ENCODE data around the gene OGFR. TPM values are rescaled to one million over a fixed set of nuclear protein-coding genes. Genes with fewer than 3 reads are reported as not detected.
A peak's percentile ranks its signal among the peaks of the same experiment; 100 is the strongest.

The OGFR gene
- total RNA-seq, 1 donor from 2014 or later, result 7.0 TPM

DNA sequence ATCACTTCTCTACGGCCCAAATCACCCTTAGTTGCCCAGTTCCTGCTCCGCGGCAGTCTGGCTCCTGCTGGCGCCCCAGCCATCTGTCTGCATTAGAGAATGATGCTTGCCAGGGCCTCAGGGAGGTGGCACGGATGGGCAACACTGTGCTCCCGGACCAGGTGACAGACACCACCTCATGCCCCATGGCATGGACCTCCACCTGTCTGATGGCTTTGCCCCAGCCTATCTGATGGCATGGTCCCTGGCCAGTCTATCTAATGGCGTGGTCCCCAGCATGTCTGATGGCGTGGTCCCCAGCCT, 27.2 kb upstream of the OGFR start:
- TF ChIP-seq, protein P1, sequence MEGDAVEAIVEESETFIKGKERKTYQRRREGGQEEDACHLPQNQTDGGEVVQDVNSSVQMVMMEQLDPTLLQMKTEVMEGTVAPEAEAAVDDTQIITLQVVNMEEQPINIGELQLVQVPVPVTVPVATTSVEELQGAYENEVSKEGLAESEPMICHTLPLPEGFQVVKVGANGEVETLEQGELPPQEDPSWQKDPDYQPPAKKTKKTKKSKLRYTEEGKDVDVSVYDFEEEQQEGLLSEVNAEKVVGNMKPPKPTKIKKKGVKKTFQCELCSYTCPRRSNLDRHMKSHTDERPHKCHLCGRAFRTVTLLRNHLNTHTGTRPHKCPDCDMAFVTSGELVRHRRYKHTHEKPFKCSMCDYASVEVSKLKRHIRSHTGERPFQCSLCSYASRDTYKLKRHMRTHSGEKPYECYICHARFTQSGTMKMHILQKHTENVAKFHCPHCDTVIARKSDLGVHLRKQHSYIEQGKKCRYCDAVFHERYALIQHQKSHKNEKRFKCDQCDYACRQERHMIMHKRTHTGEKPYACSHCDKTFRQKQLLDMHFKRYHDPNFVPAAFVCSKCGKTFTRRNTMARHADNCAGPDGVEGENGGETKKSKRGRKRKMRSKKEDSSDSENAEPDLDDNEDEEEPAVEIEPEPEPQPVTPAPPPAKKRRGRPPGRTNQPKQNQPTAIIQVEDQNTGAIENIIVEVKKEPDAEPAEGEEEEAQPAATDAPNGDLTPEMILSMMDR (IDR thresholded peaks at IDR 0.05), result no peak
- TF ChIP-seq EZH2phosphoT487 (IDR thresholded peaks at IDR 0.05) (no peak), EZH2 (IDR thresholded peaks at IDR 0.05) (no peak)
- peaks cover 41% of the 10 kb centered on the region for H3K4me1 Mint-ChIP-seq
- no peaks in the 10 kb centered on the region for H3F3A ChIP-seq (ENCODE audit: low read depth)

DNA sequence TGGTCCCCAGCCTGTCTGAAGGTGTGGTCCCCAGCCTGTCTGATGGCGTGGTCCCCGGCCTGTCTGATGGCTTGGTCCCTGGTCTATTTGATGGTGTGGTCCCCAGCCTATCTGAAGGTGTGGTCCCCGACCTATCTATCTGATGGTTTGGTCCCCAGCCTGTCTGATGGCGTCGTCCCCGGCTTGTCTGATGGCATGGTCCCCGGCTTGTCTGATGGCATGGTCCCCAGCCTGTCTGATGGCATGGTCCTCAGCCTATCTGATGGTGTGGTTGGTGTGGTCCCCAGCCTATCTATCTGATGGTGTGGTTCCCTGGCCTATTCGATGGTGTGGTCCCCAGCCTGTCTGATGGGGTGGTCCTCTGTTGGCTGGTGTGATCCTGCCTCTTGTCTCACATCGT, 26.6 kb upstream of the OGFR start:
- H3K27me3 Mint-ChIP-seq (ENCODE audit: insufficient read depth, low read depth), result peaks cover 9% of the 10 kb centered on the region
- H3K9me3 ChIP-seq (ENCODE audit: low read depth), result no peaks in the 10 kb centered on the region
- H3K9me3 Mint-ChIP-seq, result no peaks in the 10 kb centered on the region

More for the DNA sequence above, 27.2 kb upstream of the OGFR start:
- Histone ChIP-seq H3K4me1 (peaks cover 6% of the 10 kb centered on the region), H3K36me3 (no peaks in the 10 kb centered on the region), H3K9ac (no peak overlapping the region), H4K20me1 (ENCODE audit: low read depth) (no peaks in the 10 kb centered on the region), H3K9me3 (ENCODE audit: low read depth) (no peaks in the 10 kb centered on the region), H3K27ac (no peak overlapping the region), H3K79me2 (ENCODE audit: low read depth) (no peaks in the 10 kb centered on the region), H3K4me2 (no peak overlapping the region), H2AFZ (replicated peaks) (no peak overlapping the region), H3K27me3 (no peaks in the 10 kb centered on the region), H3K4me3 (no peak overlapping the region)
- no peak for DNase-seq (ENCODE audit: low spot score)
- H3K27ac Mint-ChIP-seq, result no peak overlapping the region
- H3K27me3 Mint-ChIP-seq (ENCODE audit: insufficient read depth, low read depth), result peaks cover 9% of the 10 kb centered on the region
- H3K36me3 Mint-ChIP-seq, result no peaks in the 10 kb centered on the region
- no peaks in the 10 kb centered on the region for H3K9me3 Mint-ChIP-seq
- no peak overlapping the region for H3K4me3 Mint-ChIP-seq

DNA sequence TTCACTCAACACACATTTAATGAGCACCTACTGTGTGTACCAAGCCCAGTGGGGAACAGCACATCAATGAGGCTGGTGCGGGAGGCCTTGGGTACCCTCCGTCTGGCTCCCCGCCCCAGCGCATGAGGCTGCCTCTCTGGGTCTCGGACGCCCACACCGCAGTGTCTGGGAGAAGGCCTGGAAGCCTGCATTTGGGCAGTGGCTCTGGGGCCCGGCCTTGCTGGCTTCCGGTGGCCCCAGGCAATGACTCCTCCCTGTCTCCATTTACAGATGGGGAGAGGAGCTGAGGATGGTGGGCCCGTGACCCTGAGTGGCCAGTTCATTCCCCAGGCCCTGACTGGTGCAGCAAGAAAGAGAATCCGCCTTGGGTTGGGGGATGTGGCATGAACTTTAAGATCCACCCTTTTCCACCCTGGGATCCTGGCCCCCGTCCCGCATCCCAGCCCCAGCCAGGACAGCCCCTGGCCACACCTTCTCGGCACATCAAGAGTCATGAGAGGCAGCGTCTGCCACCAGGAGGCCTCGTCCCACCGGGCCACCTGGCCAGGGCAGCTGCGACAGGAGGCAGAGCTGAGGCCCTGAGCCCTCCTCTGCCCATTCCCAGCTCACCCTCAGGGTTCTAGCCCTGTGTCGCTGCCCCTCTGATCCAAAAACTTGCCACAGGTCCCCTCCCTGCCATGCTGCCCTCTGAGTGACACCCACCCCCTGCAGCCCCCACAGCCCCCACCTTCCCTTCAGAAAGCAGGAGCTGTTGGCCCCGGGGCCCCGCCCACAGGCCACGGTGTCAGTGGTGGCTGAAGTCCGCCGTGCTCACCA, 25.8 kb upstream of the OGFR start:
- Histone ChIP-seq H3K27me3 (no peaks in the 10 kb centered on the region), H3F3A (ENCODE audit: low read depth) (no peaks in the 10 kb centered on the region), H3K4me2 (no peak overlapping the region), H4K20me1 (ENCODE audit: low read depth) (no peaks in the 10 kb centered on the region), H3K9me3 (ENCODE audit: low read depth) (no peaks in the 10 kb centered on the region), H3K36me3 (no peaks in the 10 kb centered on the region), H3K4me1 (peaks cover 6% of the 10 kb centered on the region), H3K4me3 (no peak overlapping the region), H3K79me2 (ENCODE audit: low read depth) (no peaks in the 10 kb centered on the region), H2AFZ (replicated peaks) (no peak overlapping the region), H3K27ac (no peak overlapping the region), H3K9ac (no peak overlapping the region)
- no peak for DNase-seq (ENCODE audit: low spot score)
- Mint-ChIP-seq H3K9me3 (no peaks in the 10 kb centered on the region), H3K4me1 (peaks cover 32% of the 10 kb centered on the region), H3K27me3 (ENCODE audit: insufficient read depth, low read depth) (peaks cover 11% of the 10 kb centered on the region), H3K27ac (no peak overlapping the region), H3K4me3 (no peak overlapping the region), H3K36me3 (no peaks in the 10 kb centered on the region)
- TF ChIP-seq, protein P1 (IDR thresholded peaks at IDR 0.05), result peak; percentile 7
- no peak for TF ChIP-seq EZH2phosphoT487 (IDR thresholded peaks at IDR 0.05)

More for the DNA sequence above, 26.6 kb upstream of the OGFR start:
- Histone ChIP-seq H3K79me2 (ENCODE audit: low read depth) (no peaks in the 10 kb centered on the region), H3F3A (ENCODE audit: low read depth) (no peaks in the 10 kb centered on the region), H3K4me1 (peaks cover 6% of the 10 kb centered on the region), H4K20me1 (ENCODE audit: low read depth) (no peaks in the 10 kb centered on the region), H3K27me3 (no peaks in the 10 kb centered on the region), H2AFZ (replicated peaks) (no peak overlapping the region), H3K4me3 (no peak overlapping the region), H3K9ac (no peak overlapping the region), H3K36me3 (no peaks in the 10 kb centered on the region), H3K4me2 (no peak overlapping the region), H3K27ac (no peak overlapping the region)
- TF ChIP-seq EZH2 (IDR thresholded peaks at IDR 0.05), result no peak
- TF ChIP-seq EZH2phosphoT487 (IDR thresholded peaks at IDR 0.05), result no peak
- TF ChIP-seq, protein P1 (IDR thresholded peaks at IDR 0.05), result no peak
- Mint-ChIP-seq H3K27ac (no peak overlapping the region), H3K36me3 (no peaks in the 10 kb centered on the region), H3K4me3 (no peak overlapping the region), H3K4me1 (peaks cover 38% of the 10 kb centered on the region)
- no peak for DNase-seq (ENCODE audit: low spot score)

Measured in neural progenitor cell (in vitro differentiated cells).